ENCODE measurements around the gene FLNB.
A peak's percentile ranks its signal among the peaks of the same experiment; 100 is the strongest.

Gene FLNB

GRCh38 chr3:58008141-58009025, at the start of gene FLNB:
Gene FLNB, plus strand, starts transcription at chr3:58008422. Its CDS starts 143 bp downstream, at chr3:58008565.
- peak; percentile 57 to 70 (median 67) for DNase-seq (ENCODE audit: low read depth in 3 of 3)

GRCh38 chr3:57958642-57959422, 49.4 kb upstream of the FLNB start:
- no peak for DNase-seq (ENCODE audit: low read depth in 3 of 3)

- no peak for DNase-seq (ENCODE audit: low read depth in 3 of 3)
Observed at GRCh38 chr3:57959423-57960173, 48.6 kb upstream of the FLNB start.

GRCh38 chr3:57960174-57960505, 48.1 kb upstream of the FLNB start:
- no peak for DNase-seq (ENCODE audit: low read depth in 3 of 3)

- DNase-seq (ENCODE audit: low read depth in 3 of 3) = no peak
Observed at GRCh38 chr3:57961177-57961827, 46.9 kb upstream of the FLNB start.

- DNase-seq (ENCODE audit: low read depth in 3 of 3) = no peak
Observed at GRCh38 chr3:57961828-57962447, 46.3 kb upstream of the FLNB start.

GRCh38 chr3:57962448-57962834, 45.8 kb upstream of the FLNB start:
- no peak for DNase-seq (ENCODE audit: low read depth in 3 of 3)

- no peak for DNase-seq (ENCODE audit: low read depth in 3 of 3)
Observed at GRCh38 chr3:57963811-57964346, 44.3 kb upstream of the FLNB start.

- no peak for DNase-seq (ENCODE audit: low read depth in 3 of 3)
Observed at GRCh38 chr3:57966829-57967228, 41.4 kb upstream of the FLNB start.

- no peak for DNase-seq (ENCODE audit: low read depth in 3 of 3)
Observed at GRCh38 chr3:57967590-57967989, 40.6 kb upstream of the FLNB start.

- no peak for DNase-seq (ENCODE audit: low read depth in 3 of 3)
Observed at GRCh38 chr3:57968501-57968900, 39.7 kb upstream of the FLNB start.

GRCh38 chr3:57971975-57972374, 36.2 kb upstream of the FLNB start:
- no peak for DNase-seq (ENCODE audit: low read depth in 3 of 3)

GRCh38 chr3:57972531-57973111, 35.6 kb upstream of the FLNB start:
- no peak for DNase-seq (ENCODE audit: low read depth in 3 of 3)

- no peak for DNase-seq (ENCODE audit: low read depth in 3 of 3)
Observed at GRCh38 chr3:57973715-57974477, 34.3 kb upstream of the FLNB start.

- DNase-seq (ENCODE audit: low read depth in 3 of 3) = no peak
Observed at GRCh38 chr3:57974796-57975388, 33.3 kb upstream of the FLNB start.

- no peak for DNase-seq (ENCODE audit: low read depth in 3 of 3)
Observed at GRCh38 chr3:57977818-57978235, 30.4 kb upstream of the FLNB start.

GRCh38 chr3:57978316-57978715, 29.9 kb upstream of the FLNB start:
- no peak for DNase-seq (ENCODE audit: low read depth in 3 of 3)

- no peak for DNase-seq (ENCODE audit: low read depth in 3 of 3)
Observed at GRCh38 chr3:57980416-57980815, 27.8 kb upstream of the FLNB start.

GRCh38 chr3:57981483-57982087, 26.6 kb upstream of the FLNB start:
- DNase-seq (ENCODE audit: low read depth in 3 of 3) = no peak

All from stimulated activated CD4-positive, alpha-beta T cell treated with anti-CD3 and anti-CD28 coated beads, TNF-alpha, amount 100 ng/mL, for 4 hours (primary cell).